NB4 (cell line): ENCODE measurements around the gene ADK.

Experiments
- MYC ChIP-seq: IDR thresholded peaks from 2 replicates; pipeline ENCODE4 v1.6.1; 2011; ENCODE audit warnings: low read depth, low read length
- POLR2A ChIP-seq: IDR thresholded peaks from 2 replicates; pipeline ENCODE4 v1.6.1; 2011; ENCODE audit warnings: mild to moderate bottlenecking; ENCODE audit not compliant: insufficient read length; ENCODE audit errors: extremely low read depth
- TF ChIP-seq, protein P1 (sequence below): IDR thresholded peaks from one replicate; pipeline ENCODE4 v1.5.1; 2012; ENCODE audit warnings: low read depth, low read length

DNA sequence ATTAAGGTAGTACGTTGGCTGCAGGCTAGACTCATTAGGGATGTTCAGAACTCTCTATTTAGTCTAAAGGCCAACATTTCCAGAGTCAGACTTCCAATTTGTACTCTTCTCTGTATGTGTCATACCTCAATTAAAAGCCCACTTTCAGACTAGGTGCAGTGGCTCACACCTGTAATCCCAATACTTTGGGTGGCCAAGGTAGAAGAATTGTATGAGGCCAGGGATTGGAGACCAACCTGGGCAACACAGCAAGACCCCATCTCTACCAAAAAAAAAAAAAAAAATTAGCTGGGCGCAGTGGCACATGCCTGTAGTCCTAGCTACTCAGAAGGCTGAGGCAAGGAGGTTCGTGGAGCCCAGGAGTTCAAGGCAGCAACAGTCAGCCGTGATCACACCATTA, 484.6 kb downstream of the ADK start:
- TF ChIP-seq, protein P1, sequence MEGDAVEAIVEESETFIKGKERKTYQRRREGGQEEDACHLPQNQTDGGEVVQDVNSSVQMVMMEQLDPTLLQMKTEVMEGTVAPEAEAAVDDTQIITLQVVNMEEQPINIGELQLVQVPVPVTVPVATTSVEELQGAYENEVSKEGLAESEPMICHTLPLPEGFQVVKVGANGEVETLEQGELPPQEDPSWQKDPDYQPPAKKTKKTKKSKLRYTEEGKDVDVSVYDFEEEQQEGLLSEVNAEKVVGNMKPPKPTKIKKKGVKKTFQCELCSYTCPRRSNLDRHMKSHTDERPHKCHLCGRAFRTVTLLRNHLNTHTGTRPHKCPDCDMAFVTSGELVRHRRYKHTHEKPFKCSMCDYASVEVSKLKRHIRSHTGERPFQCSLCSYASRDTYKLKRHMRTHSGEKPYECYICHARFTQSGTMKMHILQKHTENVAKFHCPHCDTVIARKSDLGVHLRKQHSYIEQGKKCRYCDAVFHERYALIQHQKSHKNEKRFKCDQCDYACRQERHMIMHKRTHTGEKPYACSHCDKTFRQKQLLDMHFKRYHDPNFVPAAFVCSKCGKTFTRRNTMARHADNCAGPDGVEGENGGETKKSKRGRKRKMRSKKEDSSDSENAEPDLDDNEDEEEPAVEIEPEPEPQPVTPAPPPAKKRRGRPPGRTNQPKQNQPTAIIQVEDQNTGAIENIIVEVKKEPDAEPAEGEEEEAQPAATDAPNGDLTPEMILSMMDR, result no peak
- no peak for TF ChIP-seq POLR2A
- no peak for TF ChIP-seq MYC
